GM23338 (cell line): ENCODE data around the gene CYP4F8.

ENCODE experiments used
- CREB1 ChIP-seq: fragments of 250-450 bp; sonication (Bioruptor Pico); IDR thresholded peaks from 2 replicates; pipeline ENCODE4 v1.5.0; 2020; ENCODE audit warnings: low read depth, mild to moderate bottlenecking, moderate library complexity
- CTCF ChIP-seq, 2 experiments: fragments of 200-600 bp in 1 of 2; sonication (generic) in 1 of 2; conservative IDR thresholded peaks; 2 replicates each; pipeline versions ENCODE4 v1.5.1 to v1.6.1; 2016 to 2017; ENCODE audit warnings: antibody characterized with exemption in 2 of 2, low read depth in 2 of 2, mild to moderate bottlenecking in 2 of 2, moderate library complexity in 1 of 2
- EZH2 ChIP-seq: fragments of 200-600 bp; sonication (generic); IDR thresholded peaks from one replicate; pipeline ENCODE4 v1.8.0; 2017; ENCODE audit warnings: antibody characterized with exemption, mild to moderate bottlenecking, low read depth; ENCODE audit not compliant: unreplicated experiment
- EZH2phosphoT487 ChIP-seq: fragments of 200-600 bp; sonication (generic); IDR thresholded peaks from one replicate; pipeline ENCODE4 v1.8.1; 2018; ENCODE audit warnings: antibody characterized with exemption; ENCODE audit not compliant: unreplicated experiment
- JUNB ChIP-seq: IDR thresholded peaks from one replicate; pipeline ENCODE4 v1.6.1; 2016; ENCODE audit warnings: antibody characterized with exemption; ENCODE audit not compliant: unreplicated experiment
- POLR2AphosphoS5 ChIP-seq: IDR thresholded peaks from 2 replicates; pipeline ENCODE4 v1.6.1; 2016; ENCODE audit warnings: antibody characterized with exemption, low read depth
- REST ChIP-seq: IDR thresholded peaks from one replicate; pipeline ENCODE4 v1.6.1; 2018; ENCODE audit warnings: antibody characterized with exemption; ENCODE audit not compliant: unreplicated experiment
- ZNF331 ChIP-seq: fragments of 250-450 bp; sonication (Bioruptor Pico); IDR thresholded peaks from 2 replicates; pipeline ENCODE4 v1.5.0; 2020; ENCODE audit warnings: low read depth, mild to moderate bottlenecking, moderate library complexity
- ZNF462 ChIP-seq: fragments of 250-450 bp; sonication (Bioruptor Pico); IDR thresholded peaks from 2 replicates; pipeline ENCODE4 v1.5.0; 2020; ENCODE audit warnings: mild to moderate bottlenecking, moderate library complexity
- TF ChIP-seq, protein P1 (sequence below): IDR thresholded peaks from 2 replicates; pipeline ENCODE4 v1.6.1; 2016; ENCODE audit warnings: antibody characterized with exemption

- TF ChIP-seq EZH2 (no peak), CTCF (conservative IDR thresholded peaks at IDR 0.05; ENCODE audit: low read depth in 2 of 2) (no peak), EZH2phosphoT487 (no peak), POLR2AphosphoS5 (no peak), CREB1 (no peak), REST (no peak), JUNB (no peak), ZNF462 (CRISPR knock-in tag) (no peak), ZNF331 (CRISPR knock-in tag) (no peak)
- TF ChIP-seq, protein P1, sequence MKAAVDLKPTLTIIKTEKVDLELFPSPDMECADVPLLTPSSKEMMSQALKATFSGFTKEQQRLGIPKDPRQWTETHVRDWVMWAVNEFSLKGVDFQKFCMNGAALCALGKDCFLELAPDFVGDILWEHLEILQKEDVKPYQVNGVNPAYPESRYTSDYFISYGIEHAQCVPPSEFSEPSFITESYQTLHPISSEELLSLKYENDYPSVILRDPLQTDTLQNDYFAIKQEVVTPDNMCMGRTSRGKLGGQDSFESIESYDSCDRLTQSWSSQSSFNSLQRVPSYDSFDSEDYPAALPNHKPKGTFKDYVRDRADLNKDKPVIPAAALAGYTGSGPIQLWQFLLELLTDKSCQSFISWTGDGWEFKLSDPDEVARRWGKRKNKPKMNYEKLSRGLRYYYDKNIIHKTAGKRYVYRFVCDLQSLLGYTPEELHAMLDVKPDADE = no peak
Measured at GRCh38 chr19:15584095-15584494, 30.9 kb upstream of the CYP4F8 start.
